ENCODE results near the gene POU2F2.
"Not testable (repeated sequence)": the region's sequence is repeated elsewhere in the genome, so short reads cannot be mapped to it uniquely, and the experiment has no call there.

The POU2F2 gene

GRCh38 chr19:42059196-42059595 lies 73.0 kb downstream of the POU2F2 start:
- DNase-seq (ENCODE audit: low read depth), result no peak

- DNase-seq (ENCODE audit: low read depth), result no peak
Measured at GRCh38 chr19:42057846-42058245, 74.4 kb downstream of the POU2F2 start.

GRCh38 chr19:42054205-42054604 lies 78.0 kb downstream of the POU2F2 start:
- DNase-seq (ENCODE audit: low read depth), result no peak

GRCh38 chr19:42053037-42053935 lies 79.0 kb downstream of the POU2F2 start:
- no peak for DNase-seq (ENCODE audit: low read depth)

- no peak for DNase-seq (ENCODE audit: low read depth)
Measured at GRCh38 chr19:42052241-42052863, 79.9 kb downstream of the POU2F2 start.

GRCh38 chr19:42051166-42052115 lies 80.8 kb downstream of the POU2F2 start:
- no peak for DNase-seq (ENCODE audit: low read depth)

- no peak for DNase-seq (ENCODE audit: low read depth)
Measured at GRCh38 chr19:42048992-42049391, 83.3 kb downstream of the POU2F2 start.

- no peak for DNase-seq (ENCODE audit: low read depth)
Measured at GRCh38 chr19:42045575-42045974, 86.7 kb downstream of the POU2F2 start.

- no peak for DNase-seq (ENCODE audit: low read depth)
Measured at GRCh38 chr19:42042455-42043170, 89.6 kb downstream of the POU2F2 start.

- DNase-seq (ENCODE audit: low read depth), result not testable (repeated sequence)
Measured at GRCh38 chr19:42040491-42040890, 91.8 kb downstream of the POU2F2 start.

GRCh38 chr19:42040031-42040430 lies 92.2 kb downstream of the POU2F2 start:
- DNase-seq (ENCODE audit: low read depth), result no peak

- DNase-seq (ENCODE audit: low read depth), result no peak
Measured at GRCh38 chr19:42038666-42039065, 93.6 kb downstream of the POU2F2 start.

- no peak for DNase-seq (ENCODE audit: low read depth)
Measured at GRCh38 chr19:42037649-42038048, 94.6 kb downstream of the POU2F2 start.

Data from GM04504 (cell line).